Mammary epithelial cell (primary cell): ENCODE data around the gene AACS.

Experiments
- EZH2 ChIP-seq: IDR thresholded peaks from 2 replicates; pipeline ENCODE4 v1.6.1; 2012; ENCODE audit warnings: low read length, inconsistent platforms, borderline replicate concordance
- TF ChIP-seq, protein P1 (sequence below), 2 donors: IDR thresholded peaks in 1 of 2; conservative IDR thresholded peaks in 1 of 2; 2 replicates each; pipeline ENCODE4 v1.5.1; 2011 to 2012; ENCODE audit warnings: inconsistent platforms in 2 of 2, low read length in 2 of 2, mild to moderate bottlenecking in 2 of 2, control low read depth in 1 of 2, low read depth in 1 of 2; ENCODE audit not compliant: insufficient read depth in 1 of 2; ENCODE audit errors: extremely low read depth in 1 of 2

DNA sequence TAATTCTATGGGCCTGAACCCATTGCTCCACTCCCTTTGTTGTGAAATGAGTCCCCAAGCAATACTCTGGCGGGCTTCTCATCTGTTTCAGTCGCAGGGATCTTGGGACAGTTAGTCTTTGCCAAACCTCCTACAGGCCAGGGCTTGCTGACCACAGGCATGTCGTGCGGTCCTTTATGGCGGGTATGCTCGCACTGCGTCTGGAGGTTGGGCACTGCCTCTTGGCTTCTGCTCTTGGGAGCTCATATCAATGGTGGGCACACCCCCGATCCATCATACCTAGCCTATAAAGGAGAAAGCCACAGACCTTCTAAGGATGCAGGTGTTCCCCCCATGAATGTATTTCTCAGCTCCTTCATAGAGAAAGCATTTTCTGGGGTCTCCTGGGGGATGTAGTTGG, 99.3 kb downstream of the AACS start:
- TF ChIP-seq, protein P1, sequence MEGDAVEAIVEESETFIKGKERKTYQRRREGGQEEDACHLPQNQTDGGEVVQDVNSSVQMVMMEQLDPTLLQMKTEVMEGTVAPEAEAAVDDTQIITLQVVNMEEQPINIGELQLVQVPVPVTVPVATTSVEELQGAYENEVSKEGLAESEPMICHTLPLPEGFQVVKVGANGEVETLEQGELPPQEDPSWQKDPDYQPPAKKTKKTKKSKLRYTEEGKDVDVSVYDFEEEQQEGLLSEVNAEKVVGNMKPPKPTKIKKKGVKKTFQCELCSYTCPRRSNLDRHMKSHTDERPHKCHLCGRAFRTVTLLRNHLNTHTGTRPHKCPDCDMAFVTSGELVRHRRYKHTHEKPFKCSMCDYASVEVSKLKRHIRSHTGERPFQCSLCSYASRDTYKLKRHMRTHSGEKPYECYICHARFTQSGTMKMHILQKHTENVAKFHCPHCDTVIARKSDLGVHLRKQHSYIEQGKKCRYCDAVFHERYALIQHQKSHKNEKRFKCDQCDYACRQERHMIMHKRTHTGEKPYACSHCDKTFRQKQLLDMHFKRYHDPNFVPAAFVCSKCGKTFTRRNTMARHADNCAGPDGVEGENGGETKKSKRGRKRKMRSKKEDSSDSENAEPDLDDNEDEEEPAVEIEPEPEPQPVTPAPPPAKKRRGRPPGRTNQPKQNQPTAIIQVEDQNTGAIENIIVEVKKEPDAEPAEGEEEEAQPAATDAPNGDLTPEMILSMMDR (conservative IDR thresholded peaks at IDR 0.05 in 1 of 2, IDR thresholded peaks at IDR 0.05 in 1 of 2; ENCODE audit: extremely low read depth in 1 of 2, insufficient read depth in 1 of 2, low read depth in 1 of 2, low read length in 2 of 2) = no peak
- TF ChIP-seq EZH2 = no peak
